Bronchial epithelial cell (primary cell): Measurements from ENCODE around the gene MYOC. TPM values are rescaled to one million over a fixed set of nuclear protein-coding genes. Genes with fewer than 3 reads are reported as not detected.

Source experiments
- DNase-seq: peaks from one replicate; pipeline ENCODE4 v3.0.0-alpha.2; 2010; ENCODE audit warnings: low read depth
- FAIRE-seq: peaks from 2 replicates; lab custom pipeline; 2011; peaks lifted over from hg19 to GRCh38; lab: Jason Lieb, UNC
- H3K27me3 ChIP-seq: 2 replicates; pipeline ENCODE4 v1.5.1; 2011; ENCODE audit warnings: low read length; ENCODE audit not compliant: control insufficient read depth, insufficient read depth
- H3K36me3 ChIP-seq: 2 replicates; pipeline ENCODE4 v1.5.1; 2011; ENCODE audit warnings: low read length; ENCODE audit not compliant: control insufficient read depth, insufficient read depth
- H3K4me3 ChIP-seq: 2 replicates; pipeline ENCODE4 v1.5.1; 2011; ENCODE audit warnings: mild to moderate bottlenecking, low read depth, low read length, control low read depth
- total RNA-seq: library from RNA; depleted of rRNA; stranded (reverse); fragments of >200 nt; gene quantifications from 2 replicates; pipeline ENCODE4 v1.2.1, GENCODE V29; 2014
- TF ChIP-seq, protein P1 (sequence below): IDR thresholded peaks from 2 replicates; pipeline ENCODE4 v1.5.1; 2011; ENCODE audit warnings: mild to moderate bottlenecking, moderate library complexity, low read length, control low read depth, inconsistent platforms; ENCODE audit not compliant: insufficient read depth, severe bottlenecking

MYOC gene
- total RNA-seq, 1 donor from 2014 or later: not detected

DNA sequence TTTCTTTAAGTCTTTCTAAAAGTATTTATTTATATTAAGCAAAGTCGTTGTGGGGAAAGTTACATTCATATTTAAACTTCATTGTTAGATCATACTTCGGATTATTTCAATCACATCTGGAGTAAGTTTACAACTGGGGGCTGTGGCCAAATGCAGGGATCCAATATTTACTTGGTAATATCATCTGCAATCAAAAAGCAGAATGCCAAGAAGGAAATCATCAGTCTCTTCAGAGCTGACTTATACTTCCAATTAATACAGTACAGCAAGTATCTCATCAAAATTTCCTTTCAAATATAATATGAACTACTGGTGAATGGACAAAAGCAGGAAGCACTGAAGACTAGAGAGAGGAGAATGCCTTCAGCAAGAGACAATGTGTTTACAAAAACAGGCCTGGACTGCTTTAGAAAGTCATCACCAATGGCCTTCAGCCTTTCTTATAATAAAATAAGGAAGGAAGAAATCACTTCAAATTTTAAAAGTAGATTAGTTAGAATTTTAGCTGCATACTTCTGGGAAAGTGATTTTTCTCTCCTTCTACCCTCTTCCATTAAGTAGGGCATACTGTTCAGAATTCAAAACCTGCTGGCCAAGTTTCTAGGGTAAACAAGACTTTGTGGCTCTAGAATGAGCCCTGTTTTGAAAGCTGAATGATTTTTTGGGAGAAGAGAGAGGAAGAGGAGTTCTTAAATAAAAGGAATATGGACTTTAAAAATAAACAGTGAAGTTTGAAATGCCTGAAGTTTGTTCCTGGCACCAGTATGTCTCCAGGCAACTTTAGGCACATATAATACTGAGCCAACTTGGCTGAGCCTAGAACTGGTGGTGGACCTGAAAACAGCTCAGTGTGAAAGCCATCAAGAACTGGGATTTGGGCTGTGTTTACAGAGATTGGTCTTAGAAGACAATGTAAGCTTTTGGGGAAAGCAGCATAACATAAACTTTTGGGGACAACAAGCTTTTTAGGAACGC lies 22.2 kb upstream of the MYOC start:
- Histone ChIP-seq H3K4me3 (no peak overlapping the region), H3K27me3 (no peaks in the 10 kb centered on the region), H3K36me3 (no peaks in the 10 kb centered on the region)
- TF ChIP-seq, protein P1, sequence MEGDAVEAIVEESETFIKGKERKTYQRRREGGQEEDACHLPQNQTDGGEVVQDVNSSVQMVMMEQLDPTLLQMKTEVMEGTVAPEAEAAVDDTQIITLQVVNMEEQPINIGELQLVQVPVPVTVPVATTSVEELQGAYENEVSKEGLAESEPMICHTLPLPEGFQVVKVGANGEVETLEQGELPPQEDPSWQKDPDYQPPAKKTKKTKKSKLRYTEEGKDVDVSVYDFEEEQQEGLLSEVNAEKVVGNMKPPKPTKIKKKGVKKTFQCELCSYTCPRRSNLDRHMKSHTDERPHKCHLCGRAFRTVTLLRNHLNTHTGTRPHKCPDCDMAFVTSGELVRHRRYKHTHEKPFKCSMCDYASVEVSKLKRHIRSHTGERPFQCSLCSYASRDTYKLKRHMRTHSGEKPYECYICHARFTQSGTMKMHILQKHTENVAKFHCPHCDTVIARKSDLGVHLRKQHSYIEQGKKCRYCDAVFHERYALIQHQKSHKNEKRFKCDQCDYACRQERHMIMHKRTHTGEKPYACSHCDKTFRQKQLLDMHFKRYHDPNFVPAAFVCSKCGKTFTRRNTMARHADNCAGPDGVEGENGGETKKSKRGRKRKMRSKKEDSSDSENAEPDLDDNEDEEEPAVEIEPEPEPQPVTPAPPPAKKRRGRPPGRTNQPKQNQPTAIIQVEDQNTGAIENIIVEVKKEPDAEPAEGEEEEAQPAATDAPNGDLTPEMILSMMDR: no peak
- no peak for FAIRE-seq
- no peak for DNase-seq

DNA sequence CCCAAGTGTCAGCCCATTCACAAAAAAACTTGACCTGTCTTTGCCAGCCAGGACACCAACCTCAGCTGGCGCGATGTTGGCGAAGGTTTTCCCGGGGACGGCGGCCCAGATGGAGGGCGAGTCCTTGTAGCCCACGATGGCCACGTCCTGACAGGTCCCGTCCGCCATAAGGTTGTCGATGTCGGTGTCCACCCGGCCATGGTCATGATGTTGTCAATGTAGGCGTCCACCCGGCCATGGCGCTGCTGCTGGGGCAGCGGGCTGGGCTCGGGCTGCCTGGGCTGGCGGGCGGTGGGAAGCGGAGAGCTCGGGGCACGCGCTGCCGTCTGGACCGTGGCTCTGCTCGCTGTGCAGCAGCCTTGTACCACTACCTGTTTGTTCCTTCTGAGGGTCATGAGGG lies 18.3 kb upstream of the MYOC start:
- no peak for DNase-seq
- no peaks in the 10 kb centered on the region for H3K27me3 ChIP-seq

DNA sequence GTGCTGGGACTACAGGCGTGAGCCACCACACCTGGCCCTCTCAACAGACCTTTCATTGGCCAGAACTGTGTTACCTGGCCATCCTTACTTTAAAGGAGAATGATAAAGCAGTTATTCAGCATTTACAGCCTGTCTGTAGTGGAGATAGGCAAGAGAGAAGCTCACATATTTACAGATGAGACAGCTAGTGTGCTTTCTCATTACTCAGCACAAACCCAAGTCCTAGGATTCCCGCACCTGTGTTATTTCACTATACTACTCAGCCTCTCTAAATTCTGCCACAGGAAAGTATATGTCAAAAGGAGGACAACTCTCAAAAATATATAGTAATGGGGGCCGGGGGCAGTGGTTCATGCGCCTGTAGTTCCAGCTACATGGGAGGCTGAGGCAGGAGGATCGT lies 15.9 kb upstream of the MYOC start:
- TF ChIP-seq, protein P1: no peak
- DNase-seq (no peak), FAIRE-seq (no peak)
- Histone ChIP-seq H3K4me3 (no peak overlapping the region), H3K27me3 (no peaks in the 10 kb centered on the region), H3K36me3 (no peaks in the 10 kb centered on the region)

More for the DNA sequence above, 18.3 kb upstream of the MYOC start:
- Histone ChIP-seq H3K36me3 (no peaks in the 10 kb centered on the region), H3K4me3 (no peak overlapping the region)
- FAIRE-seq: no peak
- TF ChIP-seq, protein P1: no peak

DNA sequence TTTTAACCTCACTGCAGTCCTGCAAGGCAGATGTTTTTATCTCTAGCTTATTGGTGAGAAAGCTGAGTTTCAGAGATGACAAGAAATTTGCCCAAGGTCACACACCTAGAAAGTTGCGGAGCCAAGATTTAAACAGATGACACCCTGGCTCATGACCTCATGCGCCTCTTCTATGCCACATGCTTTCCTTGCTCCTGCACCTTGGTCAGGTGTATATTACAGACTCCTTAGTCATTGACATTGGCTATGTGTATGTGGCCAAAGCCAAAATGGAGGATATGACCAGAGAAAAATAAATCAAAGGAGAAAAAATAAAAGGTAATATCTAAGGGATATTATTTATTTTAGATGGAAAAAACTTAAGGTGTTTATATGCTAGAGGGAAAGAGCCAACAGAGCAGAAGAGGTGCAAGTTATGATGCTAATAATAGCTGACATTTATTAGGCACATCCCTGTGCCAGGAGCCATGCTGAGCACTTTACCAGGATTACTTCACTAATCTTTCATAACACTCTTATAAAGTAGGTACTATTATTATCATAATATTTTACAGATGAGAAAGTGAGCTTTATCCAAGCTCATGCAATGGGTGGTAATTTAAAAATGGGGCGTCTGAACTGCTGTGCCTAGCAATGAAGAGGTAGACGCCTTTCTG lies 13.8 kb upstream of the MYOC start:
- no peak for DNase-seq
- Histone ChIP-seq H3K27me3 (no peaks in the 10 kb centered on the region), H3K36me3 (no peaks in the 10 kb centered on the region), H3K4me3 (no peak overlapping the region)
- FAIRE-seq: no peak
- TF ChIP-seq, protein P1: no peak

DNA sequence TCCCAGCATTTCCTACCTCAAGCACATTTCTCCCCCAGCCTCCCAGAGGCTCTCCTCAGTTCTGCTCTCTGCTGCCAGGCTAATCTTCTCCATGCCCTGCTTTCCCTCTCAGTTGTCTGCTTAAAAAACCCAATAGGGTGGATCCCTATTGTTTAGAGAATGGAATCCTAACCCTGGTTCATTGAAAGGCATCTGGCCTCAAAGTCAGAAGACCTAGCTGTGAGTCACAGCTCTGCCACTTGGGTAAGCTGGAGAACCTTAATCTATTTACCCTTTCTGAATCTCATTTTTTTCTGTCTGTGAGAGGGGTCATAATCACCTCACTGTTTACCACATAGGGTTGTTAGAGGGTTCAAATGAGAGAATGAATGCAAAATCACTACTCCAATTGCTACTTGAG lies 12.5 kb upstream of the MYOC start:
- peak; percentile 29 for DNase-seq
- TF ChIP-seq, protein P1: no peak
- no peak for FAIRE-seq
- no peaks in the 10 kb centered on the region for H3K36me3 ChIP-seq
- no peak overlapping the region for H3K4me3 ChIP-seq
- H3K27me3 ChIP-seq: no peaks in the 10 kb centered on the region
